GM12878 (cell line): ENCODE measurements around the gene FAM114A1. TPM values are rescaled to one million over a fixed set of nuclear protein-coding genes. Genes with fewer than 3 reads are reported as not detected.

Source experiments
- BACH1 ChIP-seq: fragments of 450-650 bp; IDR thresholded peaks from 2 replicates; pipeline ENCODE4 v1.6.1; 2017; ENCODE audit warnings: mild to moderate bottlenecking, borderline replicate concordance
- EP300 ChIP-seq, 2 experiments: fragments of 150-350 bp in 1 of 2; IDR thresholded peaks; 2 replicates each; pipeline ENCODE4 v1.6.1; 2011 to 2012; ENCODE audit warnings: low read depth in 2 of 2, low read length in 2 of 2, borderline replicate concordance in 1 of 2, improper control_type of control experiment in 1 of 2, inconsistent platforms in 1 of 2; ENCODE audit not compliant: control insufficient read depth in 1 of 2
- ETV6 ChIP-seq, 2 experiments: fragments of 450-650 bp in 1 of 2; IDR thresholded peaks in 1 of 2; conservative IDR thresholded peaks in 1 of 2; 2 replicates each; pipeline ENCODE4 v1.6.1; 2014; ENCODE audit warnings: antibody characterized with exemption in 1 of 2, borderline replicate concordance in 1 of 2, low read depth in 1 of 2, mild to moderate bottlenecking in 1 of 2, moderate library complexity in 1 of 2
- MEF2A ChIP-seq: IDR thresholded peaks from 2 replicates; pipeline ENCODE4 v1.6.1; 2011; ENCODE audit warnings: low read depth, mild to moderate bottlenecking, low read length, moderate library complexity; ENCODE audit not compliant: insufficient read depth
- MXI1 ChIP-seq: fragments of 150-350 bp; IDR thresholded peaks from 2 replicates; pipeline ENCODE4 v1.6.1; 2011; ENCODE audit warnings: low read depth, mild to moderate bottlenecking, inconsistent platforms, low read length, improper control_type of control experiment
- NFYB ChIP-seq: IDR thresholded peaks from 2 replicates; pipeline ENCODE4 v1.6.1; 2011; ENCODE audit warnings: low read depth, mild to moderate bottlenecking, low read length, improper control_type of control experiment, moderate library complexity; ENCODE audit not compliant: insufficient read depth
- PAX8 ChIP-seq: fragments of 450-650 bp; IDR thresholded peaks from 2 replicates; pipeline ENCODE4 v1.6.1; 2017; ENCODE audit warnings: mild to moderate bottlenecking, moderate library complexity
- POU2F2 ChIP-seq: IDR thresholded peaks from 3 replicates; pipeline ENCODE4 v1.6.1; 2011; ENCODE audit warnings: low read depth, mild to moderate bottlenecking, low read length, borderline replicate concordance
- RCOR1 ChIP-seq: conservative IDR thresholded peaks from 2 replicates; pipeline ENCODE4 v1.6.1; 2012; ENCODE audit warnings: low read depth, low read length, improper control_type of control experiment
- SP1 ChIP-seq: IDR thresholded peaks from one replicate; pipeline ENCODE4 v1.6.1; 2011; ENCODE audit warnings: low read depth, low read length
- TBL1XR1 ChIP-seq: IDR thresholded peaks from 2 replicates; pipeline ENCODE4 v1.6.1; 2012; ENCODE audit warnings: low read depth, low read length, improper control_type of control experiment
- TCF3 ChIP-seq: IDR thresholded peaks from 2 replicates; pipeline ENCODE4 v1.6.1; 2012; ENCODE audit warnings: low read depth, mild to moderate bottlenecking, low read length, borderline replicate concordance; ENCODE audit not compliant: insufficient read depth
- ZBTB11 ChIP-seq: fragments of 450-650 bp; formaldehyde crosslinking; IDR thresholded peaks from 2 replicates; pipeline ENCODE4 v1.5.0; 2022; ENCODE audit warnings: mild to moderate bottlenecking, missing genetic modification characterization
- ZNF207 ChIP-seq: fragments of 450-650 bp; IDR thresholded peaks from 2 replicates; pipeline ENCODE4 v1.6.1; 2014; ENCODE audit warnings: antibody characterized with exemption, mild to moderate bottlenecking, borderline replicate concordance
- polyA plus RNA-seq, 11 experiments: library from polyadenylated mRNA; depleted of rRNA in 4 of 11; unstranded in 6 of 11; stranded (reverse) in 5 of 11; fragments of >200 nt; fragmentation: Nextera tagmentation in 4 of 11; fragmentation: Illumina TruSeq in 1 of 11; extraction: Ambion mirVana in 4 of 11; extraction: Trizol in 1 of 11; gene quantifications; 1 replicate in 1 of 11; 2 replicates in 10 of 11; pipeline versions ENCODE4 v1.2.1 to v1.2.3, GENCODE V29; 2011 to 2016; ENCODE audit warnings: inconsistent platforms in 2 of 11, missing spikeins in 2 of 11, low read depth in 1 of 11
- total RNA-seq, 4 experiments: library from RNA; depleted of rRNA in 3 of 4; stranded (reverse); fragments of >200 nt in 3 of 4; fragmentation: Illumina TruSeq in 1 of 4; extraction: Trizol in 1 of 4; gene quantifications; 2 replicates each; pipeline versions ENCODE4 v1.2.1 to v1.2.3, GENCODE V29; 2013 to 2021
- TF ChIP-seq, protein P1 (sequence below): fragments of 450-650 bp; IDR thresholded peaks from 2 replicates; pipeline ENCODE4 v1.6.1; 2017; ENCODE audit warnings: mild to moderate bottlenecking, moderate library complexity
- TF ChIP-seq, protein P2 (sequence below): IDR thresholded peaks from 2 replicates; pipeline ENCODE4 v1.6.1; 2012; ENCODE audit warnings: improper control_type of control experiment, low read depth, low read length; ENCODE audit not compliant: insufficient replicate concordance

Gene FAM114A1
- total and polyA plus RNA-seq, 10 of the 15 experiments (the other 5 are each of a cell fraction or from before 2014, with no cell fraction given) = 1.3 to 6.2 (median 3.9) TPM

DNA sequence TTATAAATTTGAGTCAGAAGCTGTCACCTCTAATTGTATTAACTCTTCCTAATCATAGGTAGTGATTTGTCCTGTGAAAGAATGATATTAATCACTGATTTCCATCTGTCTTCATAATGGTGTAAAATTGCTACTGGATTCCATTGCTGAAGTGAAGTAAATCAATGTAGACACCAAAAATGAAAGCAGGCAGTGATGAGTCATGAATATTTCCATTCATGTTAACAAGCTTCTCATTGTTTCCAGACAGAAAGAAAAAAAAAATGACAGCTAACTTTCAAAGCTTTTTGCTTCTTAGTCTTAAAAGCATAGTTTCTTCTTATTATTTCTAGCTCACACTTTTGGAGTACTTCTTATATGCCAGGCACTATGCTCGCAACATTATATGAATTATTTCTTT lies 21.5 kb downstream of the FAM114A1 start (continued):
- TF ChIP-seq ZBTB11 (CRISPR knock-in tag) (no peak), POU2F2 (no peak), ETV6 (conservative IDR thresholded peaks at IDR 0.05 in 1 of 2, IDR thresholded peaks at IDR 0.05 in 1 of 2; ENCODE audit: borderline replicate concordance in 1 of 2, low read depth in 1 of 2) (0 out of 4 replicates have a peak, but pooled peaks of 1 of the 2 experiments have one; percentile 29), TBL1XR1 (no peak), TCF3 (no peak), EP300 (IDR thresholded peaks at IDR 0.05; ENCODE audit: borderline replicate concordance in 1 of 2, control insufficient read depth in 1 of 2, low read depth in 2 of 2, low read length in 2 of 2) (peak; percentile 68 to 86; a peak in 3 of 4 replicates), ZNF207 (no peak), SP1 (no peak), BACH1 (peak; percentile 88; the same call in 1 of the 2 replicates), MXI1 (no peak; the same call in 1 of the 2 replicates), PAX8 (no peak), MEF2A (no peak), RCOR1 (no peak), NFYB (no peak)
- TF ChIP-seq, protein P1, sequence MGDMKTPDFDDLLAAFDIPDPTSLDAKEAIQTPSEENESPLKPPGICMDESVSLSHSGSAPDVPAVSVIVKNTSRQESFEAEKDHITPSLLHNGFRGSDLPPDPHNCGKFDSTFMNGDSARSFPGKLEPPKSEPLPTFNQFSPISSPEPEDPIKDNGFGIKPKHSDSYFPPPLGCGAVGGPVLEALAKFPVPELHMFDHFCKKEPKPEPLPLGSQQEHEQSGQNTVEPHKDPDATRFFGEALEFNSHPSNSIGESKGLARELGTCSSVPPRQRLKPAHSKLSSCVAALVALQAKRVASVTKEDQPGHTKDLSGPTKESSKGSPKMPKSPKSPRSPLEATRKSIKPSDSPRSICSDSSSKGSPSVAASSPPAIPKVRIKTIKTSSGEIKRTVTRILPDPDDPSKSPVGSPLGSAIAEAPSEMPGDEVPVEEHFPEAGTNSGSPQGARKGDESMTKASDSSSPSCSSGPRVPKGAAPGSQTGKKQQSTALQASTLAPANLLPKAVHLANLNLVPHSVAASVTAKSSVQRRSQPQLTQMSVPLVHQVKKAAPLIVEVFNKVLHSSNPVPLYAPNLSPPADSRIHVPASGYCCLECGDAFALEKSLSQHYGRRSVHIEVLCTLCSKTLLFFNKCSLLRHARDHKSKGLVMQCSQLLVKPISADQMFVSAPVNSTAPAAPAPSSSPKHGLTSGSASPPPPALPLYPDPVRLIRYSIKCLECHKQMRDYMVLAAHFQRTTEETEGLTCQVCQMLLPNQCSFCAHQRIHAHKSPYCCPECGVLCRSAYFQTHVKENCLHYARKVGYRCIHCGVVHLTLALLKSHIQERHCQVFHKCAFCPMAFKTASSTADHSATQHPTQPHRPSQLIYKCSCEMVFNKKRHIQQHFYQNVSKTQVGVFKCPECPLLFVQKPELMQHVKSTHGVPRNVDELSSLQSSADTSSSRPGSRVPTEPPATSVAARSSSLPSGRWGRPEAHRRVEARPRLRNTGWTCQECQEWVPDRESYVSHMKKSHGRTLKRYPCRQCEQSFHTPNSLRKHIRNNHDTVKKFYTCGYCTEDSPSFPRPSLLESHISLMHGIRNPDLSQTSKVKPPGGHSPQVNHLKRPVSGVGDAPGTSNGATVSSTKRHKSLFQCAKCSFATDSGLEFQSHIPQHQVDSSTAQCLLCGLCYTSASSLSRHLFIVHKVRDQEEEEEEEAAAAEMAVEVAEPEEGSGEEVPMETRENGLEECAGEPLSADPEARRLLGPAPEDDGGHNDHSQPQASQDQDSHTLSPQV = 0 out of 2 replicates have a peak, but pooled peaks have one; percentile 8
- TF ChIP-seq, protein P2, sequence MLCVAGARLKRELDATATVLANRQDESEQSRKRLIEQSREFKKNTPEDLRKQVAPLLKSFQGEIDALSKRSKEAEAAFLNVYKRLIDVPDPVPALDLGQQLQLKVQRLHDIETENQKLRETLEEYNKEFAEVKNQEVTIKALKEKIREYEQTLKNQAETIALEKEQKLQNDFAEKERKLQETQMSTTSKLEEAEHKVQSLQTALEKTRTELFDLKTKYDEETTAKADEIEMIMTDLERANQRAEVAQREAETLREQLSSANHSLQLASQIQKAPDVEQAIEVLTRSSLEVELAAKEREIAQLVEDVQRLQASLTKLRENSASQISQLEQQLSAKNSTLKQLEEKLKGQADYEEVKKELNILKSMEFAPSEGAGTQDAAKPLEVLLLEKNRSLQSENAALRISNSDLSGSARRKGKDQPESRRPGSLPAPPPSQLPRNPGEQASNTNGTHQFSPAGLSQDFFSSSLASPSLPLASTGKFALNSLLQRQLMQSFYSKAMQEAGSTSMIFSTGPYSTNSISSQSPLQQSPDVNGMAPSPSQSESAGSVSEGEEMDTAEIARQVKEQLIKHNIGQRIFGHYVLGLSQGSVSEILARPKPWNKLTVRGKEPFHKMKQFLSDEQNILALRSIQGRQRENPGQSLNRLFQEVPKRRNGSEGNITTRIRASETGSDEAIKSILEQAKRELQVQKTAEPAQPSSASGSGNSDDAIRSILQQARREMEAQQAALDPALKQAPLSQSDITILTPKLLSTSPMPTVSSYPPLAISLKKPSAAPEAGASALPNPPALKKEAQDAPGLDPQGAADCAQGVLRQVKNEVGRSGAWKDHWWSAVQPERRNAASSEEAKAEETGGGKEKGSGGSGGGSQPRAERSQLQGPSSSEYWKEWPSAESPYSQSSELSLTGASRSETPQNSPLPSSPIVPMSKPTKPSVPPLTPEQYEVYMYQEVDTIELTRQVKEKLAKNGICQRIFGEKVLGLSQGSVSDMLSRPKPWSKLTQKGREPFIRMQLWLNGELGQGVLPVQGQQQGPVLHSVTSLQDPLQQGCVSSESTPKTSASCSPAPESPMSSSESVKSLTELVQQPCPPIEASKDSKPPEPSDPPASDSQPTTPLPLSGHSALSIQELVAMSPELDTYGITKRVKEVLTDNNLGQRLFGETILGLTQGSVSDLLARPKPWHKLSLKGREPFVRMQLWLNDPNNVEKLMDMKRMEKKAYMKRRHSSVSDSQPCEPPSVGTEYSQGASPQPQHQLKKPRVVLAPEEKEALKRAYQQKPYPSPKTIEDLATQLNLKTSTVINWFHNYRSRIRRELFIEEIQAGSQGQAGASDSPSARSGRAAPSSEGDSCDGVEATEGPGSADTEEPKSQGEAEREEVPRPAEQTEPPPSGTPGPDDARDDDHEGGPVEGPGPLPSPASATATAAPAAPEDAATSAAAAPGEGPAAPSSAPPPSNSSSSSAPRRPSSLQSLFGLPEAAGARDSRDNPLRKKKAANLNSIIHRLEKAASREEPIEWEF = peak; percentile 85
